ENCODE measurements around the gene KIZ.

Gene KIZ

GRCh38 chr20:21125849-21126580, at the start of gene KIZ:
TSS of gene KIZ (plus strand) at chr20:21126082. CDS start at chr20:21126116, 34 bp downstream.
- peak; percentile 96 for DNase-seq (ENCODE audit: low read depth)

GRCh38 chr20:21077809-21078345, 48.0 kb upstream of the KIZ start:
- DNase-seq (ENCODE audit: low read depth): no peak

GRCh38 chr20:21082584-21082983, 43.3 kb upstream of the KIZ start:
- no peak for DNase-seq (ENCODE audit: low read depth)

GRCh38 chr20:21083825-21084325, 42.0 kb upstream of the KIZ start:
- DNase-seq (ENCODE audit: low read depth): no peak

- DNase-seq (ENCODE audit: low read depth): no peak
Observed at GRCh38 chr20:21087862-21088540, 37.9 kb upstream of the KIZ start.

GRCh38 chr20:21089391-21089790, 36.5 kb upstream of the KIZ start:
- no peak for DNase-seq (ENCODE audit: low read depth)

GRCh38 chr20:21090111-21090618, 35.7 kb upstream of the KIZ start:
- DNase-seq (ENCODE audit: low read depth): no peak

- DNase-seq (ENCODE audit: low read depth): no peak
Observed at GRCh38 chr20:21090721-21091120, 35.2 kb upstream of the KIZ start.

- DNase-seq (ENCODE audit: low read depth): no peak
Observed at GRCh38 chr20:21092806-21093205, 33.1 kb upstream of the KIZ start.

- DNase-seq (ENCODE audit: low read depth): no peak
Observed at GRCh38 chr20:21096321-21097043, 29.4 kb upstream of the KIZ start.

- no peak for DNase-seq (ENCODE audit: low read depth)
Observed at GRCh38 chr20:21099751-21100577, 25.9 kb upstream of the KIZ start.

- no peak for DNase-seq (ENCODE audit: low read depth)
Observed at GRCh38 chr20:21100578-21101452, 25.1 kb upstream of the KIZ start.

- no peak for DNase-seq (ENCODE audit: low read depth)
Observed at GRCh38 chr20:21101453-21101931, 24.4 kb upstream of the KIZ start.

GRCh38 chr20:21101932-21102575, 23.8 kb upstream of the KIZ start:
- DNase-seq (ENCODE audit: low read depth): no peak

GRCh38 chr20:21102603-21103311, 23.1 kb upstream of the KIZ start:
- no peak for DNase-seq (ENCODE audit: low read depth)

- no peak for DNase-seq (ENCODE audit: low read depth)
Observed at GRCh38 chr20:21103582-21104465, 22.1 kb upstream of the KIZ start.

GRCh38 chr20:21104466-21104761, 21.5 kb upstream of the KIZ start:
- DNase-seq (ENCODE audit: low read depth): no peak

- DNase-seq (ENCODE audit: low read depth): no peak
Observed at GRCh38 chr20:21104921-21105320, 21.0 kb upstream of the KIZ start.
